Measurements from ENCODE around the gene TBL1XR1. TPM values are rescaled to one million over a fixed set of nuclear protein-coding genes. Genes with fewer than 3 reads are reported as not detected.

TBL1XR1 gene
- total and polyA plus RNA-seq, 2 of the 13 experiments (the other 11 are each of a cell fraction or from before 2014, with no cell fraction given): 57.7 to 62.5 TPM

DNA sequence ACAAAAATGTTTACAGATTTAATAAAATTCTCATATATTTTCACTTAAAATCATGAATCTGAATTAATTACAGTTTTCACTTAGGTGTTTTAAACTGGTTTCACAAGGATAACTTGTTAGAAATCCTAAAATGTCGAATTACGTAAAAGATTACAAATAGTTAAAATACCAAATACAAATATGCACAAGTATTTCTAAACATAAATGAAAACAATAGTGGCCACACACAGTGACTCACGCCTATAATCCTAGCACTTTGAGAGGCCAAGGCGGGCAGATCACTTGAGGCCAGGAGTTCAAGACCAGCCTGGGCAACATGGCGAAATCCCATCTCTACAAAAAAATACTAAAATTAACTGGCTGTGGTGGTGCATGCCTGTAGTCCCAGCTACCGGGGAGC lies 10.9 kb upstream of the TBL1XR1 start (continued):
- TF ChIP-seq ZNF607 (CRISPR knock-in tag; IDR thresholded peaks at IDR 0.05; ENCODE audit: borderline replicate concordance): no peak
- TF ChIP-seq, protein P1, sequence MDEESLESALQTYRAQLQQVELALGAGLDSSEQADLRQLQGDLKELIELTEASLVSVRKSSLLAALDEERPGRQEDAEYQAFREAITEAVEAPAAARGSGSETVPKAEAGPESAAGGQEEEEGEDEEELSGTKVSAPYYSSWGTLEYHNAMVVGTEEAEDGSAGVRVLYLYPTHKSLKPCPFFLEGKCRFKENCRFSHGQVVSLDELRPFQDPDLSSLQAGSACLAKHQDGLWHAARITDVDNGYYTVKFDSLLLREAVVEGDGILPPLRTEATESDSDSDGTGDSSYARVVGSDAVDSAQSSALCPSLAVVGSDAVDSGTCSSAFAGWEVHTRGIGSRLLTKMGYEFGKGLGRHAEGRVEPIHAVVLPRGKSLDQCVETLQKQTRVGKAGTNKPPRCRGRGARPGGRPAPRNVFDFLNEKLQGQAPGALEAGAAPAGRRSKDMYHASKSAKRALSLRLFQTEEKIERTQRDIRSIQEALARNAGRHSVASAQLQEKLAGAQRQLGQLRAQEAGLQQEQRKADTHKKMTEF (CRISPR knock-in tag; IDR thresholded peaks at IDR 0.05): 0 out of 2 replicates have a peak, but pooled peaks have one; percentile 37
- no peak for TF ChIP-seq DPF2 (CRISPR knock-in tag; IDR thresholded peaks at IDR 0.05; ENCODE audit: borderline replicate concordance, low read depth)
- peak; percentile 54 for TF ChIP-seq FOSL2 (CRISPR knock-in tag; IDR thresholded peaks at IDR 0.05)

DNA sequence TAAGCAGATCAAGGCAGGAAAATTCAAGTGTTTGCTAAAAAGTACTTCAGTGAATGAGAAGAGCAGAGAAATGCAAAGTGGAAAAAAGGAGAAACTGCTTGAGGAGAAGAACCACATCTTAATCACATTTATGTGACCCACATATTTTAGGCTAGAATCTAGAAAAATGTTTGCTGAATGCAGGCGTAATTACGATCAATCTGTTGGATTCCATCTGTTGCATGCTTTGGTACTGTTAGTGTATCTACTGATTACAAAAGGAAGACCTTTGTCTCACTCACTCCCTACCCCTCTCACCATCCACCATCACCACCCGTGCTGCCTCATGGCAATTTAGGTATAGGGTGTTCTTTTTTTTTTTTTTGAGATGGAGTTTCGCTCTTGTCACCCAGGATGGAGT lies 9.7 kb upstream of the TBL1XR1 start:
- no peaks in the 10 kb centered on the region for H3K36me3 ChIP-seq (replicated peaks in 1 of 2; ENCODE audit: control insufficient read depth in 1 of 2, insufficient read depth in 2 of 2, low read length in 2 of 2)
- ChIA-PET CTCF (ENCODE audit: low intra/inter-chr PET ratio, low total read pairs) (no interaction called here), POLR2A (interaction anchor here (0.9 kb wide), 1 partner anchor 8 kb away, joined by 3 read pairs; no protein-coding TSS in a partner anchor)
- intact Hi-C loops (cut with micrococcal nuclease; ENCODE audit: unreplicated experiment) (no loop called here), in situ Hi-C loops (cut with HindIII; ENCODE audit: extremely low pct_ligation_motif_present, low pct_unique_long_range_greater_than_20kb) (no loop called here)
- no peak overlapping the region for H3K4me3 ChIP-seq (replicated peaks in 1 of 3; ENCODE audit: insufficient read depth in 1 of 3, low read depth in 2 of 3, low read length in 3 of 3)
- H3K79me2 ChIP-seq (ENCODE audit: insufficient read depth, low read length): no peaks in the 10 kb centered on the region
- no TSS peak for BruUV-seq (replicated peaks)
- no peak overlapping the region for H2AFZ ChIP-seq (ENCODE audit: low read length)
- no peak for FAIRE-seq
- no peak overlapping the region for H3K27ac ChIP-seq (ENCODE audit: extremely low read length, insufficient read depth, low read length)
- peaks cover 36% of the 10 kb centered on the region for H3K4me1 ChIP-seq (ENCODE audit: insufficient read depth, low read length)
- no peak overlapping the region for H3K9ac ChIP-seq (ENCODE audit: insufficient read depth, low read depth, low read length)
- H3K9me3 ChIP-seq (ENCODE audit: low read length): no peaks in the 10 kb centered on the region
- no peak for ATAC-seq
- no peaks in the 10 kb centered on the region for H4K20me1 ChIP-seq (ENCODE audit: insufficient read depth, low read length)
- 45% methylated on average over 4 of the region's 4 CpGs for WGBS (ENCODE audit: low lambda C conversion rate)
- H3K4me2 ChIP-seq (ENCODE audit: low read depth, low read length): no peak overlapping the region
- DNase-seq (ENCODE audit: low spot score): no peak
- H3K27me3 ChIP-seq (ENCODE audit: control insufficient read depth in 1 of 2, insufficient read depth in 2 of 2, low read length in 2 of 2): no peaks in the 10 kb centered on the region
- TF ChIP-seq RFXANK (CRISPR knock-in tag; IDR thresholded peaks at IDR 0.05) (no peak), ZNF253 (CRISPR knock-in tag; IDR thresholded peaks at IDR 0.05; ENCODE audit: borderline replicate concordance) (no peak), ZFP90 (CRISPR knock-in tag; IDR thresholded peaks at IDR 0.05; ENCODE audit: borderline replicate concordance) (no peak), JUND (CRISPR knock-in tag; IDR thresholded peaks at IDR 0.05) (no peak), ZBTB42 (CRISPR knock-in tag; IDR thresholded peaks at IDR 0.05) (no peak), WIZ (CRISPR knock-in tag; IDR thresholded peaks at IDR 0.05) (no peak), ZNF766 (CRISPR knock-in tag; IDR thresholded peaks at IDR 0.05; ENCODE audit: borderline replicate concordance) (no peak), AHR (CRISPR knock-in tag; IDR thresholded peaks at IDR 0.05) (no peak), GABPB1 (CRISPR knock-in tag; IDR thresholded peaks at IDR 0.05) (no peak), MED8 (CRISPR knock-in tag; IDR thresholded peaks at IDR 0.05; ENCODE audit: insufficient replicate concordance) (no peak), SCMH1 (CRISPR knock-in tag; IDR thresholded peaks at IDR 0.05; ENCODE audit: borderline replicate concordance) (no peak), ZNF232 (CRISPR knock-in tag; IDR thresholded peaks at IDR 0.05; ENCODE audit: borderline replicate concordance) (no peak)
- TF ChIP-seq, protein P2, sequence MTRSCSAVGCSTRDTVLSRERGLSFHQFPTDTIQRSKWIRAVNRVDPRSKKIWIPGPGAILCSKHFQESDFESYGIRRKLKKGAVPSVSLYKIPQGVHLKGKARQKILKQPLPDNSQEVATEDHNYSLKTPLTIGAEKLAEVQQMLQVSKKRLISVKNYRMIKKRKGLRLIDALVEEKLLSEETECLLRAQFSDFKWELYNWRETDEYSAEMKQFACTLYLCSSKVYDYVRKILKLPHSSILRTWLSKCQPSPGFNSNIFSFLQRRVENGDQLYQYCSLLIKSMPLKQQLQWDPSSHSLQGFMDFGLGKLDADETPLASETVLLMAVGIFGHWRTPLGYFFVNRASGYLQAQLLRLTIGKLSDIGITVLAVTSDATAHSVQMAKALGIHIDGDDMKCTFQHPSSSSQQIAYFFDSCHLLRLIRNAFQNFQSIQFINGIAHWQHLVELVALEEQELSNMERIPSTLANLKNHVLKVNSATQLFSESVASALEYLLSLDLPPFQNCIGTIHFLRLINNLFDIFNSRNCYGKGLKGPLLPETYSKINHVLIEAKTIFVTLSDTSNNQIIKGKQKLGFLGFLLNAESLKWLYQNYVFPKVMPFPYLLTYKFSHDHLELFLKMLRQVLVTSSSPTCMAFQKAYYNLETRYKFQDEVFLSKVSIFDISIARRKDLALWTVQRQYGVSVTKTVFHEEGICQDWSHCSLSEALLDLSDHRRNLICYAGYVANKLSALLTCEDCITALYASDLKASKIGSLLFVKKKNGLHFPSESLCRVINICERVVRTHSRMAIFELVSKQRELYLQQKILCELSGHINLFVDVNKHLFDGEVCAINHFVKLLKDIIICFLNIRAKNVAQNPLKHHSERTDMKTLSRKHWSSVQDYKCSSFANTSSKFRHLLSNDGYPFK (CRISPR knock-in tag; IDR thresholded peaks at IDR 0.05; ENCODE audit: borderline replicate concordance): no peak
- TF ChIP-seq, protein P3, sequence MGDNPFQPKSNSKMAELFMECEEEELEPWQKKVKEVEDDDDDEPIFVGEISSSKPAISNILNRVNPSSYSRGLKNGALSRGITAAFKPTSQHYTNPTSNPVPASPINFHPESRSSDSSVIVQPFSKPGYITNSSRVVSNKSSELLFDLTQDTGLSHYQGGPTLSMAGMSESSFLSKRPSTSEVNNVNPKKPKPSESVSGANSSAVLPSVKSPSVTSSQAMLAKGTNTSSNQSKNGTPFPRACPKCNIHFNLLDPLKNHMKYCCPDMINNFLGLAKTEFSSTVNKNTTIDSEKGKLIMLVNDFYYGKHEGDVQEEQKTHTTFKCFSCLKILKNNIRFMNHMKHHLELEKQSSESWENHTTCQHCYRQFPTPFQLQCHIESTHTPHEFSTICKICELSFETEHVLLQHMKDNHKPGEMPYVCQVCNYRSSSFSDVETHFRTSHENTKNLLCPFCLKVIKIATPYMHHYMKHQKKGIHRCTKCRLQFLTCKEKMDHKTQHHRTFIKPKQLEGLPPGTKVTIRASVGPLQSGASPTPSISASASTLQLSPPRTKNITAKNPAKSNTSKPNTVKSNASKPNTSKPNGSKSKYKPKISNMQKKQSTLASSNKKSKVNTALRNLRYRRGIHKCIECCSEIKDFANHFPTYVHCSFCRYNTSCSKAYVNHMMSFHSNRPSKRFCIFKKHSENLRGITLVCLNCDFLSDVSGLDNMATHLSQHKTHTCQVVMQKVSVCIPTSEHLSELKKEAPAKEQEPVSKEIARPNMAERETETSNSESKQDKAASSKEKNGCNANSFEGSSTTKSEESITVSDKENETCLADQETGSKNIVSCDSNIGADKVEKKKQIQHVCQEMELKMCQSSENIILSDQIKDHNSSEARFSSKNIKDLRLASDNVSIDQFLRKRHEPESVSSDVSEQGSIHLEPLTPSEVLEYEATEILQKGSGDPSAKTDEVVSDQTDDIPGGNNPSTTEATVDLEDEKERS (CRISPR knock-in tag; IDR thresholded peaks at IDR 0.05): no peak
